D721Med (cell line): Measurements from ENCODE around the gene TBATA.

Experiments used
- DNase-seq: peaks from one replicate; pipeline ENCODE4 v3.0.0; 2011; ENCODE audit warnings: low spot score; ENCODE audit not compliant: insufficient read length
- FAIRE-seq: peaks from 2 replicates; lab custom pipeline; 2011; peaks lifted over from hg19 to GRCh38; lab: Jason Lieb, UNC
- CTCF ChIP-seq: IDR thresholded peaks from 2 replicates; pipeline ENCODE4 v1.5.1; 2012; ENCODE audit warnings: mild to moderate bottlenecking, control low read depth; ENCODE audit not compliant: insufficient read depth; ENCODE audit errors: missing control alignments

Gene TBATA

GRCh38 chr10:70797840-70798239, 12.7 kb upstream of the TBATA start:
- FAIRE-seq (no peak), DNase-seq (no peak)
- no peak for TF ChIP-seq CTCF

GRCh38 chr10:70795613-70796012, 10.4 kb upstream of the TBATA start:
- no peak for FAIRE-seq
- no peak for TF ChIP-seq CTCF
- DNase-seq, result no peak

- no peak for TF ChIP-seq CTCF
- no peak for FAIRE-seq
- no peak for DNase-seq
Observed at GRCh38 chr10:70791386-70792039, 6.3 kb upstream of the TBATA start.

- FAIRE-seq, result no peak
- TF ChIP-seq CTCF, result no peak
- DNase-seq, result no peak
Observed at GRCh38 chr10:70786799-70787415, 1.7 kb upstream of the TBATA start.

GRCh38 chr10:70784471-70784870, 706 bp downstream of the TBATA start:
- DNase-seq (no peak), FAIRE-seq (no peak)

GRCh38 chr10:70784016-70784415, 1.2 kb downstream of the TBATA start:
- TF ChIP-seq CTCF, result no peak
- DNase-seq, result no peak
- no peak for FAIRE-seq

More at GRCh38 chr10:70784471-70784870, 706 bp downstream of the TBATA start:
- TF ChIP-seq CTCF, result no peak
